Loucy (cell line): ENCODE measurements around the gene FBN1.

ENCODE experiments used
- H2AFZ ChIP-seq: fragments of 200-600 bp; sonication (generic); 2 replicates; pipeline ENCODE4 v1.6.0; 2016; ENCODE audit warnings: antibody characterized with exemption, mild to moderate bottlenecking, low read length, moderate library complexity
- H3F3A ChIP-seq: fragments of 200-600 bp; 2 replicates; pipeline ENCODE4 v1.6.0; 2016; ENCODE audit warnings: antibody characterized with exemption, low read depth, mild to moderate bottlenecking
- H3K27me3 ChIP-seq: fragments of 200-600 bp; sonication (generic); 2 replicates; pipeline ENCODE4 v1.6.1; 2014; ENCODE audit warnings: low read length, mild to moderate bottlenecking; ENCODE audit not compliant: insufficient read depth, poor library complexity, severe bottlenecking
- H3K36me3 ChIP-seq: fragments of 200-600 bp; sonication (generic); 2 replicates; pipeline ENCODE4 v1.6.1; 2016; ENCODE audit warnings: low read length; ENCODE audit not compliant: insufficient read depth
- H3K4me1 ChIP-seq: fragments of 200-600 bp; sonication (generic); 2 replicates; pipeline ENCODE4 v1.5.1; 2014; ENCODE audit warnings: low read length, mild to moderate bottlenecking; ENCODE audit not compliant: insufficient read depth, poor library complexity, severe bottlenecking
- H3K4me2 ChIP-seq: fragments of 200-600 bp; sonication (generic); 2 replicates; pipeline ENCODE4 v1.6.0; 2014; ENCODE audit warnings: antibody characterized with exemption, low read length, low read depth, mild to moderate bottlenecking; ENCODE audit not compliant: poor library complexity, severe bottlenecking
- H3K4me3 ChIP-seq: fragments of 200-600 bp; sonication (generic); 2 replicates; pipeline ENCODE4 v1.5.1; 2014; ENCODE audit warnings: low read length, mild to moderate bottlenecking, mixed read lengths; ENCODE audit not compliant: poor library complexity, severe bottlenecking
- H3K79me2 ChIP-seq: fragments of 200-600 bp; sonication (generic); 2 replicates; pipeline ENCODE4 v1.6.1; 2014; ENCODE audit warnings: low read length; ENCODE audit not compliant: insufficient read depth
- H3K9ac ChIP-seq: fragments of 200-600 bp; sonication (generic); 2 replicates; pipeline ENCODE4 v1.6.0; 2014; ENCODE audit warnings: mild to moderate bottlenecking, low read depth, low read length, moderate library complexity; ENCODE audit not compliant: poor library complexity, severe bottlenecking
- H3K9me2 ChIP-seq: fragments of 200-600 bp; sonication (generic); replicated peaks from 2 replicates; pipeline ENCODE4 v1.6.1; 2016; ENCODE audit warnings: low read depth, low read length, mixed read lengths
- H3K9me3 ChIP-seq: fragments of 200-600 bp; sonication (generic); 2 replicates; pipeline ENCODE4 v1.6.1; 2014; ENCODE audit warnings: mild to moderate bottlenecking, antibody characterized with exemption, low read length, low read depth; ENCODE audit not compliant: insufficient read depth
- H4K20me1 ChIP-seq: fragments of 200-600 bp; sonication (generic); 2 replicates; pipeline ENCODE4 v1.6.0; 2014; ENCODE audit warnings: antibody characterized with exemption, low read length, mild to moderate bottlenecking; ENCODE audit not compliant: insufficient read depth, poor library complexity, severe bottlenecking
- EZH2phosphoT487 ChIP-seq: fragments of 200-600 bp; IDR thresholded peaks from 2 replicates; pipeline ENCODE4 v1.6.1; 2018; ENCODE audit warnings: antibody characterized with exemption, mild to moderate bottlenecking, moderate library complexity, borderline replicate concordance
- TF ChIP-seq, protein P1 (sequence below): fragments of 200-600 bp; sonication (generic); conservative IDR thresholded peaks from 2 replicates; pipeline ENCODE4 v1.5.1; 2014; ENCODE audit warnings: mild to moderate bottlenecking, antibody characterized with exemption, low read length

Gene FBN1

GRCh38 chr15:48601095-48601494, 44.4 kb downstream of the FBN1 start:
- H3K9me2 ChIP-seq = no peaks in the 10 kb centered on the region
- TF ChIP-seq EZH2phosphoT487 = no peak
- TF ChIP-seq, protein P1, sequence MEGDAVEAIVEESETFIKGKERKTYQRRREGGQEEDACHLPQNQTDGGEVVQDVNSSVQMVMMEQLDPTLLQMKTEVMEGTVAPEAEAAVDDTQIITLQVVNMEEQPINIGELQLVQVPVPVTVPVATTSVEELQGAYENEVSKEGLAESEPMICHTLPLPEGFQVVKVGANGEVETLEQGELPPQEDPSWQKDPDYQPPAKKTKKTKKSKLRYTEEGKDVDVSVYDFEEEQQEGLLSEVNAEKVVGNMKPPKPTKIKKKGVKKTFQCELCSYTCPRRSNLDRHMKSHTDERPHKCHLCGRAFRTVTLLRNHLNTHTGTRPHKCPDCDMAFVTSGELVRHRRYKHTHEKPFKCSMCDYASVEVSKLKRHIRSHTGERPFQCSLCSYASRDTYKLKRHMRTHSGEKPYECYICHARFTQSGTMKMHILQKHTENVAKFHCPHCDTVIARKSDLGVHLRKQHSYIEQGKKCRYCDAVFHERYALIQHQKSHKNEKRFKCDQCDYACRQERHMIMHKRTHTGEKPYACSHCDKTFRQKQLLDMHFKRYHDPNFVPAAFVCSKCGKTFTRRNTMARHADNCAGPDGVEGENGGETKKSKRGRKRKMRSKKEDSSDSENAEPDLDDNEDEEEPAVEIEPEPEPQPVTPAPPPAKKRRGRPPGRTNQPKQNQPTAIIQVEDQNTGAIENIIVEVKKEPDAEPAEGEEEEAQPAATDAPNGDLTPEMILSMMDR = no peak
- H3K27me3 ChIP-seq = no peaks in the 10 kb centered on the region
- no peak overlapping the region for H3K4me2 ChIP-seq
- H3K9me3 ChIP-seq = no peaks in the 10 kb centered on the region
- no peak overlapping the region for H3K9ac ChIP-seq
- no peaks in the 10 kb centered on the region for H3K36me3 ChIP-seq
- H2AFZ ChIP-seq = no peak overlapping the region
- no peaks in the 10 kb centered on the region for H3F3A ChIP-seq
- H4K20me1 ChIP-seq = no peaks in the 10 kb centered on the region
- H3K4me1 ChIP-seq = no peaks in the 10 kb centered on the region
- H3K79me2 ChIP-seq = no peaks in the 10 kb centered on the region
- H3K4me3 ChIP-seq = no peak overlapping the region

- Histone ChIP-seq H3K9me2 (no peaks in the 10 kb centered on the region), H3F3A (no peaks in the 10 kb centered on the region), H3K4me3 (no peak overlapping the region), H3K9ac (no peak overlapping the region), H3K79me2 (no peaks in the 10 kb centered on the region), H2AFZ (no peak overlapping the region), H3K4me1 (peaks cover 12% of the 10 kb centered on the region), H3K4me2 (no peak overlapping the region), H3K27me3 (no peaks in the 10 kb centered on the region), H4K20me1 (no peaks in the 10 kb centered on the region), H3K36me3 (no peaks in the 10 kb centered on the region), H3K9me3 (no peaks in the 10 kb centered on the region)
- TF ChIP-seq, protein P1 = no peak
- no peak for TF ChIP-seq EZH2phosphoT487
Measured at GRCh38 chr15:48596841-48597240, 48.7 kb downstream of the FBN1 start.

DNA sequence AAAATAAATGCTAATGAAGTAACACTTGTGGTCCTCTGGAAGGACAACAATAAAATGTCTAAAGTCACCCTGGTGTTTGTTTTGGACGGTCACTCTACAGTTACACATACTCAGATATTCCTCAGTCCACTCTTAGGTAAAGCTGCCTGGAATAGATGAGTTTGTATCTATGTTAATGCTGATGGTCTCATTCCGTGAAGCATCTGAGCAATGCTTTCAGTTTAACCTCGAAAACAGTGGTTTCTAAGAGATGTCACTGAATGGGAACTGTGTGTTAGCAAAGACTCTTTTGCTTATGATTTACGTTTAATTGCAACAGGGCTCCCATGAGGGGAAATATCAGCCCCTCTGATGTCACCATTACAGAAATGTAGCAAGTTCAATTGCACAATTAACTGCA, 49.1 kb downstream of the FBN1 start:
- TF ChIP-seq, protein P1 = no peak
- TF ChIP-seq EZH2phosphoT487 = no peak
- Histone ChIP-seq H3K9me3 (no peaks in the 10 kb centered on the region), H3K36me3 (no peaks in the 10 kb centered on the region), H3K4me3 (no peak overlapping the region), H3K4me1 (peaks cover 12% of the 10 kb centered on the region), H3K4me2 (no peak overlapping the region), H3K79me2 (no peaks in the 10 kb centered on the region), H3K9me2 (no peaks in the 10 kb centered on the region), H3K9ac (no peak overlapping the region), H4K20me1 (no peaks in the 10 kb centered on the region), H2AFZ (no peak overlapping the region), H3F3A (no peaks in the 10 kb centered on the region), H3K27me3 (no peaks in the 10 kb centered on the region)
